Measurements from ENCODE around the gene KDM4B.

Gene KDM4B

GRCh38 chr19:5110546-5110945 is 141.6 kb downstream of the KDM4B start:
- H3K4me3 ChIP-seq (ENCODE audit: low read length): no peak overlapping the region
- H3F3A ChIP-seq (ENCODE audit: control insufficient read depth, insufficient read depth): no peaks in the 10 kb centered on the region
- no peaks in the 10 kb centered on the region for H3K27me3 ChIP-seq (ENCODE audit: control insufficient read depth, low read length)
- H3K9me2 ChIP-seq (replicated peaks; ENCODE audit: control insufficient read depth, low read length): no peaks in the 10 kb centered on the region
- no peaks in the 10 kb centered on the region for H3K4me1 ChIP-seq (ENCODE audit: control insufficient read depth, low read length)
- TF ChIP-seq CTCF (IDR thresholded peaks at IDR 0.05; ENCODE audit: low read depth, low read length, poor library complexity, severe bottlenecking): no peak
- TF ChIP-seq EZH2phosphoT487 (IDR thresholded peaks at IDR 0.05; ENCODE audit: borderline replicate concordance, low read length): no peak
- no peak overlapping the region for H3K4me2 ChIP-seq (ENCODE audit: low read length)
- peaks cover 3% of the 10 kb centered on the region; the same call in 1 of the 2 replicates for H3K36me3 ChIP-seq (ENCODE audit: control insufficient read depth, low read length)
- H3K79me2 ChIP-seq (ENCODE audit: control insufficient read depth, low read length): no peaks in the 10 kb centered on the region
- no peaks in the 10 kb centered on the region for H4K20me1 ChIP-seq (ENCODE audit: control insufficient read depth, insufficient read depth, low read depth, low read length)
- no peak overlapping the region for H3K27ac ChIP-seq (ENCODE audit: low read depth, low read length)
- no peaks in the 10 kb centered on the region for H3K9me3 ChIP-seq (ENCODE audit: control insufficient read depth, insufficient read depth, low read length)

- Histone ChIP-seq H3K36me3 (ENCODE audit: control insufficient read depth, low read length) (peaks cover 3% of the 10 kb centered on the region; the same call in 1 of the 2 replicates), H3K27ac (ENCODE audit: low read depth, low read length) (no peak overlapping the region), H3K79me2 (ENCODE audit: control insufficient read depth, low read length) (no peaks in the 10 kb centered on the region)
Measured at GRCh38 chr19:5111051-5111450, 142.1 kb downstream of the KDM4B start.

GRCh38 chr19:5112175-5112574 is 143.3 kb downstream of the KDM4B start:
- no peaks in the 10 kb centered on the region for H3K79me2 ChIP-seq (ENCODE audit: control insufficient read depth, low read length)
- no peaks in the 10 kb centered on the region for H3K27me3 ChIP-seq (ENCODE audit: control insufficient read depth, low read length)
- no peaks in the 10 kb centered on the region for H3K4me1 ChIP-seq (ENCODE audit: control insufficient read depth, low read length)
- H4K20me1 ChIP-seq (ENCODE audit: control insufficient read depth, insufficient read depth, low read depth, low read length): no peaks in the 10 kb centered on the region
- H3K9me3 ChIP-seq (ENCODE audit: control insufficient read depth, insufficient read depth, low read length): no peaks in the 10 kb centered on the region
- H3K4me3 ChIP-seq (ENCODE audit: low read length): no peak overlapping the region
- H3K9me2 ChIP-seq (replicated peaks; ENCODE audit: control insufficient read depth, low read length): no peaks in the 10 kb centered on the region
- H3K27ac ChIP-seq (ENCODE audit: low read depth, low read length): no peak overlapping the region
- TF ChIP-seq CTCF (IDR thresholded peaks at IDR 0.05; ENCODE audit: low read depth, low read length, poor library complexity, severe bottlenecking) (no peak), EZH2phosphoT487 (IDR thresholded peaks at IDR 0.05; ENCODE audit: borderline replicate concordance, low read length) (no peak)
- H3F3A ChIP-seq (ENCODE audit: control insufficient read depth, insufficient read depth): no peaks in the 10 kb centered on the region
- H3K4me2 ChIP-seq (ENCODE audit: low read length): no peak overlapping the region
- H3K36me3 ChIP-seq (ENCODE audit: control insufficient read depth, low read length): peaks cover 3% of the 10 kb centered on the region; the same call in 1 of the 2 replicates

More at GRCh38 chr19:5111051-5111450, 142.1 kb downstream of the KDM4B start:
- Histone ChIP-seq H3K4me2 (ENCODE audit: low read length) (no peak overlapping the region), H3F3A (ENCODE audit: control insufficient read depth, insufficient read depth) (no peaks in the 10 kb centered on the region), H3K27me3 (ENCODE audit: control insufficient read depth, low read length) (no peaks in the 10 kb centered on the region), H3K4me3 (ENCODE audit: low read length) (no peak overlapping the region), H3K4me1 (ENCODE audit: control insufficient read depth, low read length) (no peaks in the 10 kb centered on the region), H3K9me2 (replicated peaks; ENCODE audit: control insufficient read depth, low read length) (no peaks in the 10 kb centered on the region), H3K9me3 (ENCODE audit: control insufficient read depth, insufficient read depth, low read length) (no peaks in the 10 kb centered on the region), H4K20me1 (ENCODE audit: control insufficient read depth, insufficient read depth, low read depth, low read length) (no peaks in the 10 kb centered on the region)
- TF ChIP-seq EZH2phosphoT487 (IDR thresholded peaks at IDR 0.05; ENCODE audit: borderline replicate concordance, low read length) (no peak), CTCF (IDR thresholded peaks at IDR 0.05; ENCODE audit: low read depth, low read length, poor library complexity, severe bottlenecking) (no peak)
